GM06990 (cell line): ENCODE measurements around the gene ZNF646.

Source experiments
- DNase-seq: peaks from one replicate; pipeline ENCODE4 v3.0.0-alpha.2; 2011; ENCODE audit not compliant: insufficient read length; ENCODE audit errors: extremely low read depth
- H3K27me3 ChIP-seq: replicated peaks from 2 replicates; pipeline ENCODE4 v1.6.0; 2011; ENCODE audit warnings: low read length; ENCODE audit not compliant: control insufficient read depth, insufficient read depth
- H3K36me3 ChIP-seq: 2 replicates; pipeline ENCODE4 v1.5.1; 2011; ENCODE audit warnings: low read length; ENCODE audit not compliant: control insufficient read depth, insufficient read depth
- H3K4me3 ChIP-seq: replicated peaks from 2 replicates; pipeline ENCODE4 v1.5.1; 2011; ENCODE audit warnings: low read depth, mild to moderate bottlenecking, control low read depth, low read length
- CTCF ChIP-seq: IDR thresholded peaks from 2 replicates; pipeline ENCODE4 v1.5.1; 2011; ENCODE audit warnings: low read length, control low read depth, mild to moderate bottlenecking, inconsistent platforms; ENCODE audit not compliant: insufficient read depth, poor library complexity, severe bottlenecking

The ZNF646 gene

DNA sequence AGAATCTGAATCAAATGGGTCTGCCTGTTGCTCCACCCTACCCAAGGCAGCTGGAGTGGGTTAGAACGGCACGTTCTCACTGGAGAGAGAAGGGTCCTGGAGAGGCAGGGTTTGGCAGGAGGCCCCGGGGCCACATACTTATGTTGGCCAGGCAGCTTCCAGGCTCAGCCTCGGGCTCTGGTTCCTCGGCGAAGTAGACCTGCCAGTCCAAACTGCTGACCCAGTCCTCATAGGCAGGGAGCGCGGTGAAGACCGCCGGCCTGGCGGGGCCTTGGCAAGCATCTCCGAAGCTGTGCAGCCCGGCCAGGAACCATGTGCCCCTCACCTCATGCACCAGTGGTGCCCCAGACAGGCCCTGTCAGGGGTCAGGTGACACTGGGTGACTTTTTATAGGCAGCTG lies 9.8 kb downstream of the ZNF646 start:
- H3K4me3 ChIP-seq: no peak overlapping the region
- TF ChIP-seq CTCF: no peak
- peaks cover 25% of the 10 kb centered on the region for H3K36me3 ChIP-seq
- H3K27me3 ChIP-seq: no peaks in the 10 kb centered on the region
- DNase-seq: no peak

DNA sequence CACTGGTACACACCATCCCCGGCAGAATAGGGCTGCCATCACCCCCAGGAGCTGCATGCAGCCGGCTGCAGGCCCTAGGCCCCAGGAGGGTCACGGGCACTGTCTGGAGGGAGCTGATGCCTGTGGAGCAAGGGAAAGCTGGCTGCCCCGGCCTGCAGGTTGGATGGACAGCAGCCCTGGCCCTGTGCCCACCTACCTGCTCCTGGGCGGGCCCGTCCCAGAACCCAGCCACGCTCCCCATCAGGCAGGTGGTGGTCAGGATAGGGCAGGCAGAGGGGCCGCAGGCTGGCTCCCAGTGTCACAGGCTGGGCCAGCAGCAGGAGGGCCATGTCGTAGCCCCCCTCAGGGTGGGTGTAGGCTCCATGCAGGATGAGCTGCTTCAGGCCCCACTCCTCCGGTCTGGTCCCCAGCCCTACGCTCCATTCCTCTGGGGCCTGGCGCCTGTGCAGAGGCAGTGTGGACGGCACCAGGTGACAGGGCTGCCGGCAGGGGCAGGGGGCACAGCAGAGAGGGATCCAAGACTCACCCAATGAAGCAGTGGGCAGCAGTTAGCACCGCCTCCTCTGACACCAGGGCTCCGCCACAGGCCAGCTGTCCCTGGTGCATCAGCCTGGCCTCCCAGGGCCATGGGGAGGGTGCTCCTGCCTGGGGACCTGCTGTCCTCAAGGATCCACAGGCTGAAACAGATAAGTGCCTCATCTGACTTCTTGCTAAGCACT lies 10.5 kb downstream of the ZNF646 start:
- Histone ChIP-seq H3K27me3 (no peaks in the 10 kb centered on the region), H3K36me3 (peaks cover 20% of the 10 kb centered on the region), H3K4me3 (no peak overlapping the region)
- DNase-seq: no peak
- no peak for TF ChIP-seq CTCF

DNA sequence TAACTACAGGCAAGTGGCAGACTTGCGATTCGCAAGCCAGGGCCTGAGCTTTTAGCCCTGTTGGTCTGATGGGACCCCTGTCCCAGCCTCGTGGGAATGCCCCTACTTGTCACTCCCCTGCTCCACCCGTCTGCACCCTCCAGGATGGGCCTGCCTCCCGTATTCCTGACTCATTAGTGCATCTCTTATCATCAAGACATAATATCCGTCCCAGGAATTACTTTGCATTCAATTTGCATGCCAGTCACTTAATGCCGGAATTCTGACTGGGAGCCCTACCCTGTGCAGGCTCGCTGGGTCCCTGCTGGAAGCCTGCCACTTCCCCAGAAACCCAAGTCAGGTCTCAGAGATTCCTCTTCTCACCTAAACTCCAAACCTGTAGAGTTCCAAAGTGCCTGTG lies 11.2 kb downstream of the ZNF646 start:
- no peak for DNase-seq
- peaks cover 17% of the 10 kb centered on the region for H3K36me3 ChIP-seq

DNA sequence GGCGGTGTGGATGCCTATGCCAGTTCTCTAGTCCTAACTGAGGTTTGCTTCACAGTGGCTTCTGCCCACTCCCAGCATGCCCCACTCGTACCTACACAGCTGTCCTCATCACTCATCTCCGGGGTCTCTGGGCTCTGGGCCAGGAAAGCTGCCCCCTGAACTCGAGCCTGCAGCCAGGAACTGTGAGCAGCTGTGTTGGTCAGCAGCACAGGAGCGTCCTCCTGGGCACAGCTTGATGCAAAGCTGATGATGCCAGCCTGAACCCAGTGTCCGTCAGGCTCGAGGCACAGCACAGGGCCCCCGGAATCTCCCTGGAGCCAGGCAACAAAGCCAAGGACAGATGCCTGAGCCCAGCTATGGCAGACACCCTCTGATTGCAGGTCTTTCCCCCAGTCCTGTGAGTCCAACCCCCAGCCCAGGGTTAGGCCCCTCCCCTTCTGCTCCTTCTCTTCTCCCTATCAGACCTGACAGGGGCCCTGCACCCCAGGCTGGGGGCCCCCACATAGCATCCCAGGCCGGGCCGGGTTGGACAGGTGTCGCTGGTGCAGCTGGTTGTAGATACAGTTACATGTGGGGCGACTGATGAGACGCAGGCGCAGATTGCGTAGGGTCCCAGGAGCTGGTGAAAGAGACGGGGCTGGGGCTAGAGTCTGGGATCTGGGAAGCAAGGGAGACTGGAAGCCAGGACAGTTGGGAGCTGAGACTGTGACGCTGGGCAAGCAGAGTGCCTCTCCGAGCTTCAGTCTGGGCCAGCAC lies 11.8 kb downstream of the ZNF646 start:
- Histone ChIP-seq H3K27me3 (no peaks in the 10 kb centered on the region), H3K36me3 (peaks cover 18% of the 10 kb centered on the region), H3K4me3 (no peak overlapping the region)
- no peak for TF ChIP-seq CTCF
- DNase-seq: no peak

More for the DNA sequence above, 11.2 kb downstream of the ZNF646 start:
- no peak for TF ChIP-seq CTCF
- H3K4me3 ChIP-seq: no peak overlapping the region
- no peaks in the 10 kb centered on the region for H3K27me3 ChIP-seq

DNA sequence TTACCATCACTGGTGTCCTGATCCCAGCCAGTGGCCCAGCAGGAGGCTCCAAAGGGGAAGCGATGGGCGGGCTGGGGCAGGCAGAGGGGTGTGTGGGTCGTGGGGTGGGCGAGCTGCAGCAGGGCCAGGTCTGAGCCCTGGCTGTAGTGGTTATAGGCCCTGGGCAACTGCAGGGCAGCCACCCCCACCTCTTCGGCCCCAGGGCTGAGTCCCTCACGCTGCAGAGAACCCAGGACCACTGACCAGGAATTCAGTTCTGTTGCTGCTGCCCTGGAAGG lies 12.3 kb downstream of the ZNF646 start:
- no peak overlapping the region for H3K4me3 ChIP-seq
- no peak for TF ChIP-seq CTCF
- no peaks in the 10 kb centered on the region for H3K27me3 ChIP-seq
- peaks cover 19% of the 10 kb centered on the region for H3K36me3 ChIP-seq
- no peak for DNase-seq
